HG03095 (cell line): ENCODE data around the gene ZNF205.

Source experiments
- ATAC-seq: cut with Tn5 transposase; IDR thresholded peaks from one replicate; pipeline ENCODE4 v1.9.1; 2021; ENCODE audit warnings: moderate library complexity; ENCODE audit not compliant: unreplicated experiment

The ZNF205 gene

GRCh38 chr16:3101018-3101840 is 11.2 kb upstream of the ZNF205 start:
- no peak for ATAC-seq

DNA sequence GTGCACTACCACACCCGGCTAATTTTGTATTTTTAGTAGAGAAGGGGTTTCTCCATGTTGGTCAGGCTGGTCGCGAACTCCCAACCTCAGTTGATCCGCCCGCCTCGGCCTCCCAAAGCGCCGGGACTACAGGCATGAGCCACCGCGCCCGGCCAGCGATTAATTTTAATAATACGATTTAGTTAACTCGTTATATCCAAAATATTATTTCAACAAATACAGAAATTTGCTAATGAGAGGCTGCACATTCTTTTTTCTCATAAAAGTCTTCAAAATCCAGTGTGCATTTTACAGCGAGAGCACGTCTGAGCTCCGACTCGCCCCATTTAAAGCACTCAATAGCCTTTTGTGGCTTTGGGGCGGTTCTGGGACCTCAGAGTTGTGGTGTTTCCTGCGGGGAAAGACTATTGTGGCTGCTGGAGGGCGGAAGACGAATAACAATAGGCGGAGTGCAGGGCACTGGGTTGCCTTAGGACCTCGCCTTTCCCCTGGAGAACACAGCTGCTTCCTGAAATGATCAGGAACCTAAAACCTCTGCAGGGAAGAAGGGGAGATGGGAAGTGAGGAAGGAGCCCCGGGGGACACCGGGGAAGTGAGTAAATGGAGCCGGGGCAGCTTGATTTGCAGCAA is 10.4 kb upstream of the ZNF205 start:
- no peak for ATAC-seq

DNA sequence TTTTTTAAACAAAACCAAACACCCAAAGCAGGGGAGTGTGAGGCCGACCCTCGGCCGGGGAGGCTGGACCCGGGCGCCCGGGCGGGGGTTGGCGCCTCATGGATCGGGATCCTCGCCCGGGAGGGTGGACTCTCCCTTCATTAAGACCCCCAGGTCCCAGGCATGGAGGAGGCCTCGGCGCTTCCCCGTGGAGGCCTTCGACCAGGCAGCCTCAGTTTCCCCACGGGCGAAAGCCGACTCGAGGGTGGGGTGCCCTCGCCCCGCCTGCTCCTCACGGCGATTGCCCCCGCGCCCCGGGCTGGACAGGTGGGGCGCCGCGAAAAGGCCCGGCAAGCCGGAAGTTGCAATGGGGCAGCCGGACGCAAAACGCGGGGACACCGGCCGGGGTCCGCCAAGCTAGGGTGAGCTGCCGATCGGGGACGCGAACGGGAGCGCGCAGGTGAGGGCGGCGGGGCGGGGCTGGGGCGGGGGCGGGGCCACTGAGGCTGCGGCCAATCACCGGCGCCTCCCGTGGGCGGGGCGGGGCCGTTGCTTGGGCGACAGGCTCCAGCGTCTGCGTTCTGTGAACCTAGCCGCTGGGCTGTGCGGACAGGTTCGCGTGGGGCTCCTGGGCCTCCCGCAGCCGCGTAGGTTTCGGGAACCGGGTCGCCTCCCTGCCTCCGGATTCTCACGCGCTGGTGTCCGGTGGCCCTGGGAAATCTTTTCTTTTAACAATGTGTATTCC is 6.0 kb upstream of the ZNF205 start:
- peak; percentile 66 for ATAC-seq

DNA sequence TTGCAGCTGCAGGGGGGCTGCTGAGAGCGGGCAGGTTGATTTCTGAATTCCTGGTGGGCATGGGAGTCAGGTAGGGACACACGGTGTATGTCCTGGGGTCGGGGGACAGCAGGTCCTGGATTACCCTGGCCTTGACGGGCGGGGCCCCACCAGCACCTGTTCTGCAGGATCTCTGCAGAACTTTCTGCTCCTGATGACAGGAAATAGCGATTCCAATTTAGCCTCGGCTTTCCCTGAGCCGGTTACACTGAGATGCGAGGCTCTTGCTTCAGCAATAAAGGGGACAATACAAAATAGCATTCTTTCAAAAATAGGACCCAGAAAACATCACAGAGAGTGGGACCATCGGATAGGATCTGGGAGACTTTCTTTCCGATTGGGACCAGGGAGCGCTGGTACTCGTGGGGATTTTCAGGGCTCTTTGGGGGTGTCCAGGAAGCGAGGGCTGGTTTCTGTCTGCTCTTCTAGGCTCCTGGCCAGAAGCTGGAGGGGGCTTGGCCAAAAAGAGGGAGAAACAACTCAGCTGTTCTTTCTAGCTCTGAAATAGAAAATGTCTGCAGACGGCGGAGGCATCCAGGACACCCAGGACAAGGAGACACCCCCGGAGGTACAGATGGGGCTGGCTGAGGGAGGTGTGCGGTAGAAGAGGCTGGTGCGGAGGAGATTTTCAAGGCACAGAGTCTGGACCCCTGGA is 642 bp downstream of the ZNF205 start:
- no peak for ATAC-seq

- ATAC-seq = no peak
Observed at GRCh38 chr16:3113765-3114479, 1.5 kb downstream of the ZNF205 start.

GRCh38 chr16:3115003-3115402 is 2.6 kb downstream of the ZNF205 start:
- ATAC-seq = no peak

DNA sequence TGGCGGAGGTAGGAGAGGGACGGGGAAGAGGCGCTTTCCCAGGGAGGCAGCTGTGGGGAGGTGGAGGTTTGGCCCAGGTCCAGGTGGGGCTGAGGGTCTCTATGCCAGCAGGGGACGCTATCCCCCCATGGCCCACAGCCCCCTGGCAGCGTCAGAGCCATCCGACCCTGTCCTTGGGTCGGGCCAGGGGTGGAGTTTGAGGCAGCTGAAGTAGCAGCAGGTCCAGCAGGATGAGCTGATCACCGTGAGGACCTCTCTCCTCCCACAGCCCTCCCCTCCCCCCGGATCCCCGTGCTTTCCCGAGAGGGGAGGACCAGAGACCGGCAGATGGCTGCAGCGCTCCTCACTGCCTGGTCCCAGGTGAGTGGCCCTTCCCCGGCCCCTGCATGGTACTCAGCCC is 3.2 kb downstream of the ZNF205 start:
- no peak for ATAC-seq

GRCh38 chr16:3118204-3118790 is 5.9 kb downstream of the ZNF205 start:
- ATAC-seq = no peak

DNA sequence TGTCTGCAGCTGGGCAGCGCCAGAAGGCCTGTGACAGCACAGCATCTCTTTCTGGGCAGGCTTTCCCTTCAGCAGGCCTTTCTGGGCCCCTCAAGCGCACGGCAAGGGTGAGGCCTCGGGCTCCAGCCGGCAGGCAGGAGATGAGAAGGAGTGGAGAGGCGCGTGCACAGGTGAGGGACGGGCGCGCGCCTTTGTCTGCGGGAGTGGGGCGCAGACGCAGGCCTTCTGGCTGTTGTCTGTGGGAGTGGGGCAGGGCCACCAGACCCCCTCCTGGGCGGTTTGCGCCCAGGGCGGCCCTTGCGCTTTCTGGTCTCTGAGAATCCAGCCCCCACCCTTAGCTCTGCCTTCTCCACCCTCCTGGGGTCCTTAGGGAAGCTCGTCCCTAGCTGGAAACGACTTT is 6.5 kb downstream of the ZNF205 start:
- no peak for ATAC-seq

DNA sequence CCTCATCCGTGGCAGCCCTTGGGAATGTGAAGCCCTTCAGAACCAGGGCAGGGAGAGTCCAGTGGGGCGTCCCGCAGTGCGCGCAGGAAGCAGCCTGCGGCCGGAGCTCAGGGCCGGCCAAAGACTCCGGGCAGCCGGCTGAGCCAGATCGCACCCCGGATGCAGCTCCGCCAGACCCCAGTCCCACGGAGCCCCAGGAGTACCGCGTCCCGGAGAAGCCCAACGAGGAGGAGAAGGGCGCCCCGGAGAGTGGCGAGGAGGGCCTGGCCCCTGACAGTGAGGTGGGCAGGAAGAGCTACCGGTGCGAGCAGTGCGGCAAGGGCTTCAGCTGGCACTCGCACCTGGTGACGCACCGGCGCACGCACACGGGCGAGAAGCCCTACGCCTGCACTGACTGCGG is 6.9 kb downstream of the ZNF205 start:
- no peak for ATAC-seq

DNA sequence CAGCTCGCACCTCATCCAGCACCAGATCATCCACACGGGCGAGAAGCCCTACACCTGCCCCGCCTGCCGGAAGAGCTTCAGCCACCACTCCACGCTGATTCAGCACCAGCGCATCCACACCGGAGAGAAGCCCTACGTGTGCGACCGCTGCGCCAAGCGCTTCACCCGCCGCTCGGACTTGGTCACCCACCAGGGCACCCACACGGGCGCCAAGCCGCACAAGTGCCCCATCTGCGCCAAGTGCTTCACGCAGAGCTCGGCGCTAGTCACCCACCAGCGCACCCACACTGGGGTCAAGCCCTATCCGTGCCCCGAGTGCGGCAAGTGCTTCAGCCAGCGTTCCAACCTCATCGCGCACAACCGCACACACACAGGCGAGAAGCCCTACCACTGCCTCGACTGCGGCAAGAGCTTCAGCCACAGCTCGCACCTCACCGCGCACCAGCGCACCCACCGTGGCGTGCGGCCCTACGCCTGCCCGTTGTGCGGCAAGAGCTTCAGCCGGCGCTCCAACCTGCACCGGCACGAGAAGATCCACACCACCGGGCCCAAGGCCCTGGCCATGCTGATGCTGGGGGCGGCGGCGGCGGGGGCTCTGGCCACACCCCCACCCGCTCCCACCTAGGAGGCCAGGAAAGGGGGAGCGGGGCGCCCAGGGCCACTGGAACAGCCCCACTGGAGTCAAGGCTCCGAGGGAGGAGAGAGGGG is 7.5 kb downstream of the ZNF205 start:
- ATAC-seq = no peak

DNA sequence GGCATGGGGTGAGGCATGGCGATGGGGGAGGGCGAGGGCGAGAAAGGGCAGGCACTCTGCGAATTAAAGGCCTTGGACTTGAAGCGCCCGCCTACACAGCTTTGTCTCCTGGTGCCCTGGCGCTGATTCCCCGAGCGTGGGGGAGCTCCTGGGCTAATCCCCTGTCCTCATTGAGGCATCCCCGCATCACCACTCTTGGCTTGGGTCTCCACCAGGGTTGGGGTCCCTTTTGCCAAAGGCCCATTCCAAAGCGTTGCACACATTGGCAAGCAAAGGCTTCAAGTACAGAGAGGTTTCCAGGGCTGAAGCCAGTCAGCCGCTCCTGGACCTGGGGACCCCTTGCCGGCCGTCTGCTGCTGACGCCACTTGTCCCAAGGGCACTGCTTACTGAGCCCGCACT is 8.0 kb downstream of the ZNF205 start:
- no peak for ATAC-seq

DNA sequence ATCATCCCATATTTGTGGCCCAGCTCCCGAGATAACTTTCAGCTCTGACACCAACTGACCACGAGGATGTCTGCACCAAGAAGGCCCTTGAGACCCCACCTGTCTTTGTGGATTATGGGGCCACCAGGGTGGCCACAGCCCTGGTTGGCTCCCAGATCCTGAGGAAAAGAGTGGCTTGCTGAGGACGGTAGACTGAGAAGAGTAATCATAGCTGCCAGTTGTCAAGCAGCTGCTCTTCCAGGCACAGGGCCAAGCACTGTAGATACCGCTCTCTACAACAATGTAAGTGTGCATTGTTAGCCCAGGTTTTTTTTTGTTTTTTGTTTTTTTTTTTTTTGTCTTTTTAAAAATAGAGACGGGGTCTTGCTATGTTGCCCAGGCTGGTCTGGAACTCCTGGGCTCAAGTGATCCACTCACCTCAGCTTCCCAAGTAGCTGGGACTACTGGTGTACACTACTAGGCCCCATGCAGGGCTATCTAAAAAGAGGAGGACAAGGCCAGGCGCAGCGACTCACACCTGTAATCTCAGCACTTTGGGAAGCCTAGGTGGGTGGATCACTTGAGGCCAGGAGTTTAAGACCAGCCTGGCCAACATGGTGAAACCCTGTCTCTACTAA is 9.6 kb downstream of the ZNF205 start:
- no peak for ATAC-seq

- ATAC-seq = no peak
Observed at GRCh38 chr16:3122926-3123570, 10.7 kb downstream of the ZNF205 start.

- peak; percentile 79 for ATAC-seq
Observed at GRCh38 chr16:3123986-3124886, 11.8 kb downstream of the ZNF205 start.

- no peak for ATAC-seq
Observed at GRCh38 chr16:3127745-3128144, 15.4 kb downstream of the ZNF205 start.
